Stimulated activated CD4-positive, alpha-beta T cell treated with anti-CD3 and anti-CD28 coated beads, Interleukin-2, amount 100 ng/mL, for 48 hours (primary cell): ENCODE results near the gene PDE9A.
"Not testable (repeated sequence)": the region's sequence is repeated elsewhere in the genome, so short reads cannot be mapped to it uniquely, and the experiment has no call there.

Source experiments
- DNase-seq, 2 donors: peaks; one replicate each; pipeline ENCODE4 v3.0.0-alpha.2; 2020

The PDE9A gene

GRCh38 chr21:42809577-42810475, 156.4 kb downstream of the PDE9A start:
- DNase-seq = no peak

DNA sequence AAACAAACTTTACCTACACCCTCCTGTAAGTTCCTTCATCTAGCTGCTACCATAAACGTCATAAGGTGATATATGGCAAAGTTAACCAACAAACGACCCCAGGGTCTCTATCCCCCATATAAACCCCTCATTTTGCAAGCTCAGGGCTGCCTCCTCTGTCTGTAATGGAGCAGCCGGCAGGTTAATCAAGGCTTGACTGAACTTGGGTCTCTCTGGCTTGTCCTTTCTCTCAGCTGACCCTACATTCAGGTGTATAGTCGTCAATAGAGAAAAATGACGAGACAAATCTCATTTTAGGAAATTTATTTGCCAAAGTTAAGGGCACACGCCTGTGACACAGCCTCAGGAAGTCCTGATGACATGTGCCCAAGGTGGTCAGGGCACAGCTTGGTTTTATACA, 158.5 kb downstream of the PDE9A start:
- no peak for DNase-seq

DNA sequence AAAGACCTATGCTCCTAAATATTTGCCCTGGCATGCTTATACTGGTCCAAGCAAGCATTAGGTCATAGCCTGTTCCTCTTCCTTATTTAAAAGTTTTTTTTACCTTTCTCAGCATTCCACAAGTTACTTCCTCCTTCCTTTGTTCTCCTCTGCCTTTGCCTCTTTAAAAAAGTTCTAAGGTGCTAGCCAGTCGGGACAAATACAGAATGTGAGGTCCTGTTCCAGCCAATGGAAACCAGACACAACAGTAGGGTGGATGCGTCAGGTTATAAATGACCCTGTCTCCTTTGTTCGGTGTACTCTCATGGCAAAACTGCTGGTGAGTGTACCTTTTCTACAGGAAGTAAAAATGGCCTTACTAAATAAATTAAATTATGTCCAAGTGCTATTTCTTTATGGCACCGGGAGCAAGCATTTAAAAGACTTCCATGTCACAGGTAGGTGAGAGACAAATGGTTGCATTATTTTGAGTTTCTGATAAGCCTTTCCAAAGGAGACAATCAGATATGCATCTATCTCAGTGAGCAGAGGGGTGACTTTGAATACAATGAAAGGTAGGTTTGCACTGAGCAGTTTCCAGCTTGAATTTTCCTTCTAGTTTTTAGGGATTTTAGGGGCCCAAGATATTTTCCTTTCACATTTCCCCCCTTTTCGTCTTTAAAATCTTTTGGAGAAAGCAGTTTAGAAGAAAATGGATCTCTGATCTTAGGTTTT, 159.3 kb downstream of the PDE9A start:
- DNase-seq = not testable (repeated sequence)

DNA sequence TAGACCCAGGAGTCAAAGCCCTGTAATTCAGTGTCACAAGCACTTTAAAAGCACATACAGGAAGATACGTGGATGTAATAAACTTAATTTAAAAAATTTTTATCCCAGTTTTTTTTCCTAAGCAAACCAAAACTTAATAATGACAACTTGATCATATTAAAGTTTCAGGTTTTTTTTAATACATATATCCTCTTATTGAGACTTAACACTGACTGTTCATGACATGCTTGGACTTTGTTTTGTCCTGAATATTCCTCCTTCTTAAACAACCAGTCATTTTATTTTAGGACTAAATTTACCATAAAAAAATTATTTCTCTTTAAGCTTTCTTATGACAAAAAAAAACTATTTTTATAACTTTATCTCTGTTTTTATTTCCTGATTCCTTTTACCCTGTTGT, 161.8 kb downstream of the PDE9A start:
- DNase-seq = no peak

GRCh38 chr21:42818328-42818749, 164.9 kb downstream of the PDE9A start:
- DNase-seq = peak; percentile 53

DNA sequence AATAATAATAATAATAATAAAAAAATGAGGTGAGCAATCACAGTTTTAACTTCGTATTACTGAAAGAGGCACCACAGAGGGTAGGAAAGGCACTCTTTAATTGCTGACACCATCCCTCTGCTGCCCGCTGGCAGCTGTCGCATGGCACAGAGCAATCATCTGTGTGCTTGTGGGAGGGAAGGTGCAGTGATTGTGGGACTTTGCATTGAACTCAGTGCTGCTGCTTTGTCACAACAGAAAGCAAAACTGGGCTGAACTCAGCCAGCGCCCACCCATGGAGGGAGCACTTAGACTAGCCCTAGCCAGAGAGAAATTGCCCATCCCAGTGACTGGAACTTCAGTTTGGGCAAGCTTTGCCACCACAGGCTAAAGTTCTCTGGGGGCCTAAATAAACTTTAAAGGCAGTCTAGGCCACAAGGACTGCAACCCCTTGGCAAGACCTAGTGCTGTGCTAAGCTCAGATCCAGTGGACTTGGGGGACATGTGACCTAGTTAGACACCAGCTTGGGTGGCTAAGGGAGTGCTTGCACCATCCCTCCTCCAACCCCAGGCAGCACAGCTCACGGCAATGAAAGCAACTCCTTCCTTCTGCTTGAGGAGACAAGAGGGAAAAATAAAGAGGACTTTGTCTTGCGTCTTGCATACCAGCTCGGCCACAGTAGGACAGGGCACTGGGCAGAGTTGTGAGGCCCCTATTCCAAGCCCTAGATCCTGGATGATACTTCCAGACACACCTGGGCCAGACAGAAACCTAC, 166.6 kb downstream of the PDE9A start:
- no peak for DNase-seq

DNA sequence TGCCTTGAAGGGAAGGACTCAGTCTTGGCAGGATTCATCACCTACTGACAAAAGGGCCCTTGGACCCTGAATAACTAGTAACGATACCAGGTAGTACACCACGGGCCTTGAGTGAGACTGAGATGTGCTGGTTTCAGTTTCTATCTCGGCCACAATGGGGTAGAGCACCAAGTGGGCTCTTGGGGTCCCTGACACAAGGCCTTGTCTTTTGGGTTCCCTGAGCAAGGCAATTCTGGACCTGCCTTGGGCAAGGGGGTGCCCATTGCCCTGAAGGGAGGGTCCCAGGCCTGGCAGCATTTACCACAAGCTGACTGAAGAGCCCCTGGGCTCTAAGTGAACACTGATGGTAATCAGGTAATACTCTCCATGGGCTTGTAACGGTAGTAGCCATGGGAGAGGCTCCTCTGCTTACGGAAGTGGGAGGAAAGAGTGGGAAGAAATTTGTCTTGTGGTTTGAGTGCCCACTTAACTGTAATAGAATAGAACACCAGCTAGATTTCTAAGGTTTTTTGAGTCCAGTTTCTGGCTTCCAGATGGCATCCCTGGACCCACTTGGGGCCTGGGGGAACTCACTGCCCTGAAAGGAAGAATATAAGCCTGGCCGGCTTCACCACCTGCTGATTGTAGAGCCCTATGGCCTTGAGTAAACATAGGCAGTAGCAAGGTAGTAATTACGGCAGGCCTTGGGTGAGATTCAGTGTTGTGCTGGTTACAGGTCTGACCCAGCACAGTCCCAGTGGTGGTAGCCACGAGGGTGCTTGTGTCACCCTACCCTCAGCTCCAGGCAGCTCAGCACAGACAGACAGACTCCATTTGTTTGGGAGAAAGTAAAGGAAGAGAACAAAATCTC, 167.4 kb downstream of the PDE9A start:
- no peak for DNase-seq
